K562 (cell line): ENCODE results near the gene SYNPO2. TPM values are rescaled to one million over a fixed set of nuclear protein-coding genes. Genes with fewer than 3 reads are reported as not detected.

Experiments
- ATAC-seq: fragments of 200-7000 bp; cut with Tn5 transposase; 3 replicates; pipeline ENCODE4 v1.9.1; 2020; ENCODE audit warnings: moderate library complexity
- BruUV-seq: library from RNA; stranded (reverse); fragments of 400-500 nt; replicated peaks from 2 replicates; lab custom pipeline; 2021; lab: Mats Ljungman, UMichigan
- CTCF ChIA-PET: fragments of 300-600 bp; formaldehyde crosslinking; extraction: SDS; loops from one replicate; lab custom pipeline; 2021; ENCODE audit warnings: low intra/inter-chr PET ratio; lab: Yijun Ruan, JAX
- POLR2A ChIA-PET: fragments of 300-600, 350-650 bp; sonication (Branson Sonifier 250); formaldehyde crosslinking; extraction: SDS; loops from one replicate; lab custom pipeline; 2021; ENCODE audit warnings: antibody characterized with exemption, inconsistent platforms; lab: Yijun Ruan, JAX
- DNase-seq, 4 experiments: peaks; one replicate each; pipeline versions ENCODE4 v3.0.0 to v3.0.0-alpha.2; 2011 to 2018; ENCODE audit warnings: low spot score in 3 of 4, mixed read lengths in 3 of 4; ENCODE audit errors: extremely low read depth in 1 of 4
- FAIRE-seq: peaks from 2 replicates; lab custom pipeline; 2011; peaks lifted over from hg19 to GRCh38; lab: Jason Lieb, UNC
- H2AFZ ChIP-seq: 2 replicates; pipeline ENCODE4 v1.6.0; 2011; ENCODE audit warnings: low read depth, low read length, control low read depth, inconsistent platforms
- H3K27ac ChIP-seq: fragments of 200-600 bp; 3 replicates; pipeline ENCODE4 v1.8.0; 2011; ENCODE audit warnings: low read depth, mild to moderate bottlenecking, control low read depth, inconsistent platforms, low read length, moderate library complexity, mixed read lengths; ENCODE audit errors: extremely low read depth
- H3K27me3 ChIP-seq, 2 experiments: fragments of 300-600 bp in 1 of 2; 2 replicates in 1 of 2; 3 replicates in 1 of 2; pipeline versions ENCODE4 v1.6.0 to v1.8.0; 2011; ENCODE audit warnings: inconsistent platforms in 2 of 2, low read length in 2 of 2, mild to moderate bottlenecking in 1 of 2, mixed read lengths in 1 of 2, moderate library complexity in 1 of 2; ENCODE audit not compliant: control insufficient read depth in 2 of 2, insufficient read depth in 2 of 2
- H3K36me3 ChIP-seq: fragments of 300-600 bp; 3 replicates; pipeline ENCODE4 v1.8.0; 2011; ENCODE audit warnings: mild to moderate bottlenecking, low read length, inconsistent platforms; ENCODE audit not compliant: control insufficient read depth, insufficient read depth
- H3K4me1 ChIP-seq, 2 experiments: fragments of 200-600 bp in 1 of 2; replicated peaks in 1 of 2; 2 replicates in 1 of 2; 3 replicates in 1 of 2; pipeline versions ENCODE4 v1.5.1 to v1.8.0; 2011; ENCODE audit warnings: inconsistent platforms in 2 of 2, low read length in 2 of 2, mild to moderate bottlenecking in 1 of 2, mixed read lengths in 1 of 2, moderate library complexity in 1 of 2; ENCODE audit not compliant: control insufficient read depth in 2 of 2, insufficient read depth in 2 of 2
- H3K4me2 ChIP-seq: 2 replicates; pipeline ENCODE4 v1.6.1; 2011; ENCODE audit warnings: low read length, control low read depth, inconsistent platforms, mixed read lengths; ENCODE audit not compliant: insufficient read depth
- H3K4me3 ChIP-seq: fragments of 200-600 bp; sonication (generic), shearing (Covaris generic); 2 replicates; pipeline ENCODE4 v1.5.1; 2016; ENCODE audit warnings: control low read depth, inconsistent platforms
- H3K79me2 ChIP-seq: fragments of 200-600 bp; 3 replicates; pipeline ENCODE4 v1.8.0; 2011; ENCODE audit warnings: low read length, inconsistent platforms; ENCODE audit not compliant: control insufficient read depth, insufficient read depth
- H3K9ac ChIP-seq, 2 experiments: 2 replicates each; pipeline versions ENCODE4 v1.6.0 to v1.6.1; 2011; ENCODE audit warnings: low read depth in 2 of 2, low read length in 2 of 2, control low read depth in 1 of 2, inconsistent platforms in 1 of 2, mild to moderate bottlenecking in 1 of 2, mixed read lengths in 1 of 2; ENCODE audit not compliant: insufficient read depth in 1 of 2
- H3K9me1 ChIP-seq: one replicate; pipeline ENCODE4 v1.6.0; 2011; ENCODE audit warnings: inconsistent platforms, mild to moderate bottlenecking, low read length, moderate library complexity; ENCODE audit not compliant: control insufficient read depth, insufficient read depth
- H3K9me3 ChIP-seq: replicated peaks from 2 replicates; pipeline ENCODE4 v1.5.1; 2011; ENCODE audit warnings: low read depth, low read length, inconsistent platforms; ENCODE audit not compliant: control insufficient read depth, insufficient read depth
- H4K20me1 ChIP-seq: replicated peaks from 2 replicates; pipeline ENCODE4 v1.6.1; 2011; ENCODE audit warnings: low read length, inconsistent platforms, mixed read lengths; ENCODE audit not compliant: control insufficient read depth, insufficient read depth
- ATF3 ChIP-seq, 2 experiments: fragments of 450-650 bp in 1 of 2; sonication (generic) in 1 of 2; formaldehyde crosslinking in 1 of 2; IDR thresholded peaks in 1 of 2; conservative IDR thresholded peaks in 1 of 2; 2 replicates each; pipeline versions ENCODE4 v1.6.1 to v1.8.1; 2016 to 2023; ENCODE audit warnings: mild to moderate bottlenecking in 2 of 2, moderate library complexity in 2 of 2, inconsistent platforms in 1 of 2, missing genetic modification reagents in 1 of 2
- BACH1 ChIP-seq: fragments of 200-800 bp; sonication (Bioruptor generic); IDR thresholded peaks from 2 replicates; pipeline ENCODE4 v1.6.1; 2016; ENCODE audit warnings: missing genetic modification characterization, missing compliant biosample characterization
- FUS ChIP-seq: fragments of 200-400 bp; formaldehyde crosslinking; optimal IDR thresholded peaks from 2 replicates; pipeline ENCODE3; 2017; ENCODE audit warnings: low read depth, low read length
- GABPA ChIP-seq: fragments of 200-800 bp; sonication (Bioruptor generic); conservative IDR thresholded peaks from 2 replicates; pipeline ENCODE4 v1.6.1; 2016; ENCODE audit warnings: low read depth, missing genetic modification characterization, missing compliant biosample characterization
- HMG20A ChIP-seq: fragments of 450-650 bp; formaldehyde crosslinking; conservative IDR thresholded peaks from 2 replicates; pipeline ENCODE4 v1.4.0; 2020; ENCODE audit warnings: mild to moderate bottlenecking, mixed read lengths
- JUND ChIP-seq, 2 experiments: IDR thresholded peaks; 2 replicates in 1 of 2; 3 replicates in 1 of 2; pipeline ENCODE4 v1.6.1; 2011; ENCODE audit warnings: borderline replicate concordance in 2 of 2, low read depth in 2 of 2, low read length in 2 of 2, improper control_type of control experiment in 1 of 2, missing biosample characterization in 1 of 2, missing genetic modification characterization in 1 of 2, missing genetic modification reagents in 1 of 2
- ZNF175 ChIP-seq: fragments of 200-800 bp; sonication (Bioruptor generic); IDR thresholded peaks from 2 replicates; pipeline ENCODE4 v1.6.1; 2016; ENCODE audit warnings: low read depth, mild to moderate bottlenecking, missing genetic modification characterization, missing compliant biosample characterization
- ZNF318 ChIP-seq, 2 experiments: fragments of 450-650 bp; IDR thresholded peaks; 2 replicates each; pipeline ENCODE4 v1.6.1; 2016; ENCODE audit warnings: mild to moderate bottlenecking in 2 of 2, borderline replicate concordance in 1 of 2, low read depth in 1 of 2, moderate library complexity in 1 of 2
- ZNF384 ChIP-seq: IDR thresholded peaks from 2 replicates; pipeline ENCODE4 v1.6.1; 2012; ENCODE audit warnings: low read depth, low read length, improper control_type of control experiment
- ZNF584 ChIP-seq: fragments of 200-800 bp; sonication (Bioruptor generic); IDR thresholded peaks from 2 replicates; pipeline ENCODE4 v1.6.1; 2016; ENCODE audit warnings: low read depth, mild to moderate bottlenecking, missing genetic modification characterization, missing compliant biosample characterization
- WGBS: fragments of 100-300 bp; shearing (Covaris generic); methylation state at CpG from one replicate; pipeline ENCODE4 v1.1.6; 2016; ENCODE audit warnings: low coverage, mixed read lengths; ENCODE audit not compliant: insufficient coverage; ENCODE audit errors: missing lambda C conversion rate; 5-methylcytosine and 5-hydroxymethylcytosine counted together
- in situ Hi-C: fragments of 300-500 bp; cut with MboI; formaldehyde crosslinking; loops from 4 replicates; pipeline ENCODE4 v1.15.0; 2018; ENCODE audit warnings: inconsistent platforms, mixed read lengths
- intact Hi-C: fragments of 100-400 bp; cut with micrococcal nuclease; formaldehyde crosslinking; loops from 2 replicates; pipeline ENCODE4 v1.14.2; 2022
- polyA plus RNA-seq, 8 experiments: library from polyadenylated mRNA; depleted of rRNA in 4 of 8; stranded (reverse) in 5 of 8; unstranded in 3 of 8; fragments of >200 nt; fragmentation: Nextera tagmentation in 2 of 8; fragmentation: Illumina TruSeq in 1 of 8; extraction: Ambion mirVana in 2 of 8; extraction: Trizol in 1 of 8; gene quantifications; 2 replicates each; pipeline versions ENCODE4 v1.2.1 to v1.2.3, GENCODE V29; 2011 to 2014; ENCODE audit warnings: inconsistent platforms in 1 of 8, missing spikeins in 1 of 8
- total RNA-seq, 7 experiments: library from RNA; depleted of rRNA in 6 of 7; stranded (reverse); fragments of >200 nt in 6 of 7; fragmentation: Illumina TruSeq in 2 of 7; extraction: Trizol in 2 of 7; gene quantifications; 2 replicates each; pipeline versions ENCODE4 v1.2.1 to v1.2.3, GENCODE V29; 2011 to 2021; ENCODE audit warnings: low replicate concordance in 1 of 7

SYNPO2 gene
- total and polyA plus RNA-seq, 9 of the 15 experiments (the other 6 are each of a cell fraction or from before 2014, with no cell fraction given) = 0.03 to 0.18 TPM; not detected in 7

GRCh38 chr4:119103263-119103662 lies 214.6 kb downstream of the SYNPO2 start:
- Histone ChIP-seq H3K27me3 (0 out of 5 replicates have a peak, but pooled peaks cover 0 to 2% of the 10 kb centered on the region in 2 experiments), H3K9me1 (no peaks in the 10 kb centered on the region), H3K79me2 (no peaks in the 10 kb centered on the region), H3K36me3 (no peaks in the 10 kb centered on the region), H3K4me2 (no peak overlapping the region), H3K9me3 (no peaks in the 10 kb centered on the region), H3K4me3 (no peak overlapping the region), H3K4me1 (no peaks in the 10 kb centered on the region), H2AFZ (no peak overlapping the region), H3K9ac (no peak overlapping the region), H4K20me1 (no peaks in the 10 kb centered on the region), H3K27ac (no peak overlapping the region)
- DNase-seq (peak in 1 of 4 experiments; percentile 8), ATAC-seq (peak; percentile 28; the same call in 1 of the 3 replicates), FAIRE-seq (no peak)
- in situ Hi-C loops (no loop called here), intact Hi-C loops (no loop called here)
- ChIA-PET CTCF (no interaction called here), POLR2A (no interaction called here)
- 4% methylated on average over 2 of the region's 2 CpGs for WGBS
- no TSS peak for BruUV-seq
- TF ChIP-seq FUS (no peak), ZNF175 (CRISPR knock-in tag) (peak; percentile 86), HMG20A (CRISPR knock-in tag) (no peak), ZNF318 (IDR thresholded peaks at IDR 0.05; ENCODE audit: borderline replicate concordance in 1 of 2, low read depth in 1 of 2) (peak in 1 of 2 experiments; percentile 77; a peak in 2 of 4 replicates), GABPA (tag) (peak; percentile 76), ZNF384 (0 out of 2 replicates have a peak, but pooled peaks have one; percentile 24), ZNF584 (CRISPR knock-in tag) (peak; percentile 74; the same call in 1 of the 2 replicates), ATF3 (IDR thresholded peaks at IDR 0.05) (peak; percentile 83), ATF3 (CRISPR knock-in tag; conservative IDR thresholded peaks at IDR 0.05) (no peak), BACH1 (tag) (peak; percentile 22; the same call in 1 of the 2 replicates), JUND (IDR thresholded peaks at IDR 0.05; ENCODE audit: borderline replicate concordance, low read depth, low read length) (peak; percentile 54; the same call in 1 of the 2 replicates), JUND (tag; IDR thresholded peaks at IDR 0.05; ENCODE audit: borderline replicate concordance, low read depth, low read length) (peak; percentile 57; the same call in 2 of the 3 replicates)
